Mucosa of rectum (tissue), 2 donors: ENCODE measurements around the gene IGFN1.

Experiments
- H3K27ac ChIP-seq, 2 donors: one replicate each; pipeline ENCODE4 v1.7.0; 2013; ENCODE audit warnings: inconsistent platforms in 2 of 2, low read depth in 2 of 2, low read length in 2 of 2
- H3K27me3 ChIP-seq, 2 donors: one replicate each; pipeline ENCODE4 v1.7.0; 2013; ENCODE audit warnings: low read length in 2 of 2; ENCODE audit not compliant: control insufficient read depth in 2 of 2, insufficient read depth in 2 of 2
- H3K36me3 ChIP-seq, 2 donors: one replicate each; pipeline ENCODE4 v1.7.0; 2013; ENCODE audit warnings: low read length in 2 of 2; ENCODE audit not compliant: control insufficient read depth in 2 of 2, insufficient read depth in 2 of 2
- H3K4me1 ChIP-seq, 2 donors: one replicate each; pipeline ENCODE4 v1.7.0; 2013; ENCODE audit warnings: low read length in 2 of 2, mild to moderate bottlenecking in 1 of 2; ENCODE audit not compliant: control insufficient read depth in 2 of 2, insufficient read depth in 2 of 2
- H3K4me3 ChIP-seq, 2 donors: one replicate each; pipeline ENCODE4 v1.7.0; 2013; ENCODE audit warnings: low read length in 2 of 2
- H3K9ac ChIP-seq, 2 donors: one replicate each; pipeline ENCODE4 v1.7.0; 2013; ENCODE audit warnings: low read length in 2 of 2, low read depth in 1 of 2, mild to moderate bottlenecking in 1 of 2
- H3K9me3 ChIP-seq, 2 donors: one replicate each; pipeline ENCODE4 v1.7.0; 2013; ENCODE audit warnings: low read length in 2 of 2; ENCODE audit not compliant: control insufficient read depth in 2 of 2
- donor health status: healthy.
- donor health status: Normal muscosa, but diverticular disease.

The IGFN1 gene

GRCh38 chr1:201198598-201198997 lies 8.0 kb downstream of the IGFN1 start:
- Histone ChIP-seq H3K27me3 (no peaks in the 10 kb centered on the region), H3K4me3 (no peak overlapping the region), H3K9me3 (no peaks in the 10 kb centered on the region), H3K9ac (no peak overlapping the region), H3K36me3 (no peaks in the 10 kb centered on the region), H3K27ac (no peak overlapping the region), H3K4me1 (no peaks in the 10 kb centered on the region)

DNA sequence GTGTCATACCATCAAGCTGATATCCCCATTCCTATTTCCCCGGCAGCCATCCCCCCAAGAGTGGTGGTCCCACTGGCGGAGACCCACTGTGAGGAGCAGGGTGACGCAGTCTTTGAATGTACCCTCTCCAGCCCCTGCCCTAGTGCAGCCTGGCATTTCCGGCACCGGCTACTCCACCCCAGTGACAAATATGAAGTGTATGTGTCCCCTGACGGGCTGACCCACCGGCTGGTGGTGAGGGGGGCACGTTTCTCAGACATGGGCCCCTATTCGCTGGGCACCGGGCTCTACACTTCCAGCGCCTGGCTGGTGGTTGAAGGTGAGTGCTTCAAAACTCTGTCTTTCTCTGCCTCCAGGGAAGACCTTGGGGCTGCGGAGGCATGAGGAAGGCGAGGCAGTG lies 14.4 kb downstream of the IGFN1 start:
- H3K4me3 ChIP-seq: no peak overlapping the region
- H3K27ac ChIP-seq: no peak overlapping the region
- H3K36me3 ChIP-seq: no peaks in the 10 kb centered on the region
- H3K9me3 ChIP-seq: no peaks in the 10 kb centered on the region
- H3K9ac ChIP-seq: no peak overlapping the region
- no peaks in the 10 kb centered on the region for H3K4me1 ChIP-seq
- no peaks in the 10 kb centered on the region for H3K27me3 ChIP-seq

DNA sequence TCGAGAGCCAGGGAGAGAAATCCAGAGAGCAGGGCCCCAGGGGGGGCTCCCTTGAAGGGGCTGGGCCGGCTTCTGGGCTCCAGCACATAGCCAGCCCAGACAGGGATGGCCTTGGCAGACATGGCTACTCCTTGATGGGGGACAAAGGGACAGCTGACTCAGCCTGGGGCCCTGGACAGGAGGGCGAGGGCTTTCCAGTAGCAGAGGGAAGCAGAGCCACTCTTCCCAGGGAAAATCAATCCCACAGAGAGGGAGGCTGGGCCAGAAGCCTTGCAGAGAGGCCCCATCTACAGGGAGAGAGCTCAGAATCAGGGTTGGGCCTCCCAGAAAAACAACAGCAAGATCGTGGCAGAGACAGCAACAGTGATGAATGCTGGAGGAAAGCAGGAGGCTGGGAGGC lies 15.6 kb downstream of the IGFN1 start:
- Histone ChIP-seq H3K36me3 (no peaks in the 10 kb centered on the region), H3K9ac (no peak overlapping the region), H3K27me3 (no peaks in the 10 kb centered on the region), H3K4me1 (no peaks in the 10 kb centered on the region), H3K27ac (no peak overlapping the region), H3K9me3 (no peaks in the 10 kb centered on the region), H3K4me3 (no peak overlapping the region)

DNA sequence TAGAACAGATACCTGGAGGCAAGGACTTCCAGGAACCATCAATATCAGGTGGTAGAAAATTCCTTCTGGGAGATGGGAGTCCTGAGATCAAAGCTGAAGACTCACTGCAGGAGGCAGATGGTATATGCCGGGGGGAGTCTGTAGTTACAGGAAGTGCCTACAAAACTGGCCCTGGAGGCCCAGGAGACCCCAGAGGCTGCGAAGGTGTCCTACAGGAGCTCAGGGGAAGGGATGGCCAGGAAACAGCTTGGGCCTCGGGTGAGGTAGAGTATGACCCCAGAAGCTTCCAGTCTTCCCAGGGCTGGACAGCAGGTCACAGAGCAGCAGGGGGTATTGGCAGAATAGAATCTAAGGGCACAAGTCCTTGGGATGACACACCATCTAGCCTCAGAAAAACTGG lies 16.4 kb downstream of the IGFN1 start:
- H3K4me3 ChIP-seq: no peak overlapping the region
- H3K27ac ChIP-seq: no peak overlapping the region
- no peaks in the 10 kb centered on the region for H3K9me3 ChIP-seq
- no peak overlapping the region for H3K9ac ChIP-seq
- H3K36me3 ChIP-seq: no peaks in the 10 kb centered on the region
- no peaks in the 10 kb centered on the region for H3K4me1 ChIP-seq
- H3K27me3 ChIP-seq: peaks cover 0 to 6% of the 10 kb centered on the region in 2 donors

- Histone ChIP-seq H3K9me3 (no peaks in the 10 kb centered on the region), H3K27me3 (peaks cover 0 to 6% of the 10 kb centered on the region in 2 donors), H3K4me3 (no peak overlapping the region), H3K27ac (no peak overlapping the region), H3K36me3 (no peaks in the 10 kb centered on the region), H3K9ac (no peak overlapping the region), H3K4me1 (no peaks in the 10 kb centered on the region)
Measured at GRCh38 chr1:201208236-201208635, 17.6 kb downstream of the IGFN1 start.

GRCh38 chr1:201212056-201212455 lies 21.4 kb downstream of the IGFN1 start:
- no peaks in the 10 kb centered on the region for H3K4me1 ChIP-seq
- no peak overlapping the region for H3K4me3 ChIP-seq
- H3K36me3 ChIP-seq: no peaks in the 10 kb centered on the region
- H3K27me3 ChIP-seq: peaks cover 0 to 6% of the 10 kb centered on the region in 2 donors
- H3K9ac ChIP-seq: no peak overlapping the region
- no peak overlapping the region for H3K27ac ChIP-seq
- H3K9me3 ChIP-seq: no peaks in the 10 kb centered on the region

- H3K4me3 ChIP-seq: no peak overlapping the region
- no peaks in the 10 kb centered on the region for H3K9me3 ChIP-seq
Measured at GRCh38 chr1:201212461-201213055, 21.9 kb downstream of the IGFN1 start.

DNA sequence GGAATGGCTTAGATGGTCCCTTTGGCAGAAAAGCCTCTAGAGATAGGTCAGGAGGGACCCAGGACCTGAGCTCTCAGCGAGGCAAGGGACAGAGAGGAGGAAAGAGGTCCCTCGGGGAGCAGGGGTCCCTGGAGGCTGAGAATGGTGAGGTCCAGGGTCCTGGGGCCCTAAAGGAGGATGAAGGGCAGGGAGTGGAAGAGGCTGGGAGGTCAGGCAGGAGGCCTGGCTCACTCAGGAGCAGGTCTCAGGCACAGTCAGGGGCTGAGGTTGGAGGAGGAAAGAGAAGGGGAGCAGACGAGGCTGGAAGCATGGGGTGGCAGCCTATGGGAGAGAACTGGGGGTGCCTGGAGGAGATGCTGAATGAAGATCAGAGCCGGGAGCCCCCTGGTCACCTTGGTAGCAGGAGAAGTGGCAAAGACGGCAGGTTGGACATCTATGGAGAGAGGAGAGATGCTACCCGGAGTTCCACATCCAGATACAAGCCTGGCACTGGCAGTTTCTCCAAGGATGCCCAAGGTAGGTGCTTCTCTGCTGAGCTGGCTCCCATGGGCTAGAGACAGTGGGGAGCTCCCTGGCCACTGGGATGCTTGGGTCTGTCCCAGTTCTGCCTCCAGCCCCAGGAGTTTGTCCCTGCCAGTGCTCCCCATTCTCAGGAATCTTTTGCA lies 22.6 kb downstream of the IGFN1 start:
- no peak overlapping the region for H3K4me3 ChIP-seq
- no peaks in the 10 kb centered on the region for H3K9me3 ChIP-seq
- no peak overlapping the region for H3K9ac ChIP-seq
- no peak overlapping the region for H3K27ac ChIP-seq
- no peaks in the 10 kb centered on the region for H3K4me1 ChIP-seq
- no peaks in the 10 kb centered on the region for H3K36me3 ChIP-seq
- H3K27me3 ChIP-seq: peaks cover 0 to 6% of the 10 kb centered on the region in 2 donors

More at GRCh38 chr1:201212461-201213055, 21.9 kb downstream of the IGFN1 start:
- H3K9ac ChIP-seq: no peak overlapping the region
- no peaks in the 10 kb centered on the region for H3K4me1 ChIP-seq
- no peaks in the 10 kb centered on the region for H3K36me3 ChIP-seq
- H3K27me3 ChIP-seq: peaks cover 0 to 6% of the 10 kb centered on the region in 2 donors
- H3K27ac ChIP-seq: no peak overlapping the region

DNA sequence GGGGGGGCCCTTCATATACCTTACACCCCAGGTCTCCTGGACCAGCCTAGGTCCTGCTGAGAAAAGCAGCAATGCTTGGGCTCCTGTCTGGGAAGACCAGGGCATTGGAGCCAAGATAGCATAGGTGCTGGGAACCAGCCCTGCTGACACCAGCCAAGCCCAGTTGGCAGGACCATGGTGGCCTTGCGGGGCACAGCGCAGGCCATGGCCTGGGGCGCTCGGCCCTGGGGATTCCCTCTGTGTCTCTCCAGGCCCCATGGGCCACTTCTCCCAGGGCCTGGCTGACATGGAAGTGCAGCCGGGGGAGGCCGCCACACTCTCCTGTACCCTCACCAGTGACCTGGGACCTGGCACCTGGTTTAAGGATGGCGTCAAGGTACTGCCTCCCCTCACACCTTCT lies 23.3 kb downstream of the IGFN1 start:
- H3K4me1 ChIP-seq: no peaks in the 10 kb centered on the region
- no peak overlapping the region for H3K4me3 ChIP-seq
- no peaks in the 10 kb centered on the region for H3K9me3 ChIP-seq
- H3K9ac ChIP-seq: no peak overlapping the region
- peaks cover 0 to 6% of the 10 kb centered on the region in 2 donors for H3K27me3 ChIP-seq
- no peak overlapping the region for H3K27ac ChIP-seq
- H3K36me3 ChIP-seq: no peaks in the 10 kb centered on the region

GRCh38 chr1:201214461-201214860 lies 23.8 kb downstream of the IGFN1 start:
- H3K4me3 ChIP-seq: no peak overlapping the region
- H3K27ac ChIP-seq: no peak overlapping the region
- no peaks in the 10 kb centered on the region for H3K9me3 ChIP-seq
- H3K36me3 ChIP-seq: no peaks in the 10 kb centered on the region
- no peaks in the 10 kb centered on the region for H3K4me1 ChIP-seq
- peaks cover 0 to 6% of the 10 kb centered on the region in 2 donors for H3K27me3 ChIP-seq
- H3K9ac ChIP-seq: no peak overlapping the region
